ENCODE measurements around the gene EZR. TPM values are rescaled to one million over a fixed set of nuclear protein-coding genes. Genes with fewer than 3 reads are reported as not detected.

The EZR gene
- total RNA-seq, 1 donor from 2014 or later = 264 TPM

DNA sequence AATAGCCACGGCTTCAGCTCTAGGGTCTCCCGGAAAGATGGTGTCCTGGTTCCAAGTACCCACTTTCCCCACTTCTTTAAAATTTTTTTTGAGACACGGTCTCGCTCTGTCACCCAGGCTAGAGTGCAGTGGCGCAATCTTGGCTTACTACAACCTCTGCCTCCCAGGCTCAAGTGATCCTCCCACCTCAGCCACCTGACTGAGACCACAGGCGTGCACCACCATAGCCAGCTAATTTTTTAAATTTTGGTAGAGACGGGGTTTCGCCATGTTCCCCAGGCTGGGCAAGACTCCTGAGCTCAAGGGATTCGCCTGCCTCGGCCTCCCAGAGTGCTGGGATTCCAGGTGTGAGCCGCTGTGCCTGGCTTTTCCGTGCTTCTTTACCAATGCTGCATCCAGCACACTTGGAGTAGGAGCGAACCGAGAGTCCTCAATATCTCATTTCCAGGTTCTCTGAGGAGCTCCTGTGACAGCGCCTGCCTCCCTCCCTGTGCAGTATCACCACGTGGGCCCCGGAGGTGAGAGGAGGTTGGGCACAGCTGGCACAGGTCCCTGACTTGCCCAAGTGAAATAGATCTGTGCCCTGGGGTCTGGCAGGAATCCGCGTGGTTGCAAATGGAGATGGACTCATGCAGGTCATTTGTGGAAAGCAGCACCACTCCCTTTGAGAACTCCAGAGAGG lies 37.3 kb downstream of the EZR start:
- TF ChIP-seq, protein P1, sequence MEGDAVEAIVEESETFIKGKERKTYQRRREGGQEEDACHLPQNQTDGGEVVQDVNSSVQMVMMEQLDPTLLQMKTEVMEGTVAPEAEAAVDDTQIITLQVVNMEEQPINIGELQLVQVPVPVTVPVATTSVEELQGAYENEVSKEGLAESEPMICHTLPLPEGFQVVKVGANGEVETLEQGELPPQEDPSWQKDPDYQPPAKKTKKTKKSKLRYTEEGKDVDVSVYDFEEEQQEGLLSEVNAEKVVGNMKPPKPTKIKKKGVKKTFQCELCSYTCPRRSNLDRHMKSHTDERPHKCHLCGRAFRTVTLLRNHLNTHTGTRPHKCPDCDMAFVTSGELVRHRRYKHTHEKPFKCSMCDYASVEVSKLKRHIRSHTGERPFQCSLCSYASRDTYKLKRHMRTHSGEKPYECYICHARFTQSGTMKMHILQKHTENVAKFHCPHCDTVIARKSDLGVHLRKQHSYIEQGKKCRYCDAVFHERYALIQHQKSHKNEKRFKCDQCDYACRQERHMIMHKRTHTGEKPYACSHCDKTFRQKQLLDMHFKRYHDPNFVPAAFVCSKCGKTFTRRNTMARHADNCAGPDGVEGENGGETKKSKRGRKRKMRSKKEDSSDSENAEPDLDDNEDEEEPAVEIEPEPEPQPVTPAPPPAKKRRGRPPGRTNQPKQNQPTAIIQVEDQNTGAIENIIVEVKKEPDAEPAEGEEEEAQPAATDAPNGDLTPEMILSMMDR (conservative IDR thresholded peaks at IDR 0.05; ENCODE audit: low read depth, low read length) = no peak
- DNase-seq (ENCODE audit: low read depth) = no peak
- H3K4me3 ChIP-seq (ENCODE audit: low read depth, low read length) = no peak overlapping the region

DNA sequence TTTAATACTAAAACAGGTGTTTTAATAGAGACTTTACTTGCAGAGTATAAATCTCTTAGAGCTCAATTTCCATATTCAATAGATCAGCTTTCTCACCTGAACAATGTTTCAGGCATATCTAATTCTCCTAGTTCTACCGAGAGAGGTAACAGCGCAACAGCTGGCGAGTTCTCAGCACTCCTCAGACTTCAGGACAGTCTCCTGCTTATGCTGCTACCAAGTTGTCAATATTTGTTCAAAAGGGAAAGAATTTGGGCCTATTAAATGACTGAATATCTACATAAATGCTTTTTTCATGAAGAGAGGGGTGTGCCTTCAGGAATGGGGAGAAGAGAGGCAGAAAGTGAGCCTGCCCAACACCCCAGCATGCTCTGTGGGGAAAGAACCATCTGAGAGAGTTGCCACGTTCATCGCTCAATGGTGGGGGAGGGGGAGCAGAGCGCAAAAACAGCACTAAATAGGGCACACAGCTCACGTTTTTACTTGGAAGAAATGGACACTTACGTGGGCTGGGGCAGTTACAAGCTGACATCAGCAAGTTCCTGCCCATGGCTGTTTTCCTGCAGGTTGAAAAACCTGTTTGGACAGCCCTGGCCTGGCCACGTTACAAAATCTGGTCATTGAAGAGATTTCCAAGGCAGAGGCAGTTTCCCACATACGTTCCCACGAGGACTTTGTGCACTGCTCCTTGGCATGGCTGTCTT lies 38.0 kb downstream of the EZR start:
- no peak overlapping the region for H3K4me3 ChIP-seq (ENCODE audit: low read depth, low read length)
- no peak for DNase-seq (ENCODE audit: low read depth)
- TF ChIP-seq, protein P1 (conservative IDR thresholded peaks at IDR 0.05; ENCODE audit: low read depth, low read length) = no peak

DNA sequence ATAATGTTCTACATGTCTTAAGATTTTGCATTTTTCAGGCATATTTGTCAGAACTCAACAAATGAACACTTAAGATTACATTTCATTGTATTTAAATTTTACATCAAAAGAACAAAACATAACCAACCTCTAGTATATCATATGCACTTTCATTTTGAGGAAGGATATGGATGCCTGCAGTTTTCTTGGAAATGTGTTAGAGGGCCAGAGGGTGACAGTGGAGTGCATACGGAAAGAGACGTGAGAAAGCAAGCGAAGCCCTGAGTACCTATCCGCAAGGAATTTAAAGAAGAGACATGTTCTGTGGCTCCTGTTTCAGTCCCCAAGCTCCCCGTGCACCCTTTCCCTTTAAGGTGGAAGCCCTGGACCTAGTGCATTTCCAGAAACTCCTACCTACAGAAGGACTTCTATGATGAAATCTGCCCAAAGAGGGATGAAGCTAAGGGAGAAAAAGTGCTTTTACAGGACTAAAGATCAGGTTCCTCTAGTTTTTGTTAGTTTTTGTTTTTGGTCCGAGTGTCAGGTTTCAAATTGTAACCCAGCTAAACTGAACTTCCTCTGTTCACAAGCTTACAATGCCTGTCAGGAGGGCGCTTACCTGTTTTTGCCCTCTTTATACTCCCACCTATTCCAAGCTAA lies 38.8 kb downstream of the EZR start:
- H3K4me3 ChIP-seq (ENCODE audit: low read depth, low read length) = no peak overlapping the region
- no peak for DNase-seq (ENCODE audit: low read depth)
- TF ChIP-seq, protein P1 (conservative IDR thresholded peaks at IDR 0.05; ENCODE audit: low read depth, low read length) = no peak

DNA sequence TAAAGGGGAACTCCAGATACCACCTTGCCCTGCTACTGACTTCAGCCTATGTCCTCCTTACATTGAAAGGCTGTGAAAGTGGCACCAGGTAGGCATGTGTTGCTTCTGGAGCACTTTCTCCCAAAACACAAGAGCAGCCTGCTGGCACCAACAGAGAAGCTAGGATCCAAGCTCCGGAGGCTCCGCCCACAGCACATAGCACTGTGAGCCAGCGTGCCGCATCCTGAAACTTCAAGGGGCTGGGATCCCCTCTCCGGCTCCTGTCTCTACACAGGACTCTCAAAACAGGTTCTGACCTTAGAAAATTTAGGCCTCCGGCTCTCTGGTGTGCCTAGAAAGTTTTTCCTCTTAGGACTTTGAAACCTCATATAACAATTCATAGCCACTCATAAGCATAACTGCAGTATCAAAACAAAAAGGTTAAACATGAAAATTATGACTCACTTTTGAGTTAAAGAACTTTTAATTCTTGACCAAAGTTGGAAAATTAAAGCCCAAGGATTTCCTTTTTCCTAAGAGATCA lies 41.1 kb downstream of the EZR start:
- no peak overlapping the region for H3K4me3 ChIP-seq (ENCODE audit: low read depth, low read length)
- TF ChIP-seq, protein P1 (conservative IDR thresholded peaks at IDR 0.05; ENCODE audit: low read depth, low read length) = no peak
- no peak for DNase-seq (ENCODE audit: low read depth)

DNA sequence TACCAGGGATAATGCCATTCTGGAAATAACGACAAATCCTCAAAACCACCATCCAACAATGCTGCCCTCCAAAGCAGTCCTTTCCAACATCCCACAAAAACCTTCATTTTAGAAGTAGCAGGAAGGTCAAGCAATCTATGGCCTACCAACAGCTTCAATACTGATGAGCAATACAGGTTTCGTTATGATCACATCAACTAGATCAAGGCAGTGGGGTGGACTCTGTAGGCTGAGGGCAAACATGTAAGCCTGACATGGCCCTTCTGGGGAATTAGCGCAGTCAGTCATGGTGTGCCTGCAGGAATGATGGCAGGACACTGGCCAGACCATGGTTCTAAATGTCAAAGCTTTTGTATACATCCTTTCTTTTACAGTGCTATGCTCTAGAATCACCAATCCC lies 41.7 kb downstream of the EZR start:
- no peak overlapping the region for H3K4me3 ChIP-seq (ENCODE audit: low read depth, low read length)
- DNase-seq (ENCODE audit: low read depth) = no peak
- TF ChIP-seq, protein P1 (conservative IDR thresholded peaks at IDR 0.05; ENCODE audit: low read depth, low read length) = no peak

DNA sequence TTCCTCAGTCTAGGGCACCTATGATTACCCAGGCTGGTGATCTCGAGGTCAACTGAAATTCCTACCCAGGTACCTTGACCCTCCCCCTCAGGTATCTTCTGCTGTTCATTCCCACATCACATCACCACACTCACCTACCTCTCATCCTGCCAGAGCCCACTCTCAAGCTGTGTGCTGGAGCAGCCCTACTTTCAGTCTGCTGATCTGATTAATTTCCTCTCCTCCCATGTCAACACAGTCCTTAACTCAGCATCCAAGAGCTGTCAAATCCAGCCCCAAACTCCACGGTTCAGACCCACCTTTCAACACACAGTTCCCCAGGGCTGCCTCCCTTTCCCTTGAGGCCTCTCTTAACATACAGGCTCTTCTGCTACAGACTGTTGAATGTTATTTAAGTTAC lies 42.4 kb downstream of the EZR start:
- no peak for DNase-seq (ENCODE audit: low read depth)
- TF ChIP-seq, protein P1 (conservative IDR thresholded peaks at IDR 0.05; ENCODE audit: low read depth, low read length) = no peak
- no peak overlapping the region for H3K4me3 ChIP-seq (ENCODE audit: low read depth, low read length)
